GM18858 (cell line): ENCODE data around the gene PHPT1.
"Not testable (repeated sequence)": the region's sequence is repeated elsewhere in the genome, so short reads cannot be mapped to it uniquely, and the experiment has no call there.

ENCODE experiments used
- ATAC-seq: cut with Tn5 transposase; IDR thresholded peaks from one replicate; pipeline ENCODE4 v1.9.1; 2021; ENCODE audit not compliant: unreplicated experiment

The PHPT1 gene

DNA sequence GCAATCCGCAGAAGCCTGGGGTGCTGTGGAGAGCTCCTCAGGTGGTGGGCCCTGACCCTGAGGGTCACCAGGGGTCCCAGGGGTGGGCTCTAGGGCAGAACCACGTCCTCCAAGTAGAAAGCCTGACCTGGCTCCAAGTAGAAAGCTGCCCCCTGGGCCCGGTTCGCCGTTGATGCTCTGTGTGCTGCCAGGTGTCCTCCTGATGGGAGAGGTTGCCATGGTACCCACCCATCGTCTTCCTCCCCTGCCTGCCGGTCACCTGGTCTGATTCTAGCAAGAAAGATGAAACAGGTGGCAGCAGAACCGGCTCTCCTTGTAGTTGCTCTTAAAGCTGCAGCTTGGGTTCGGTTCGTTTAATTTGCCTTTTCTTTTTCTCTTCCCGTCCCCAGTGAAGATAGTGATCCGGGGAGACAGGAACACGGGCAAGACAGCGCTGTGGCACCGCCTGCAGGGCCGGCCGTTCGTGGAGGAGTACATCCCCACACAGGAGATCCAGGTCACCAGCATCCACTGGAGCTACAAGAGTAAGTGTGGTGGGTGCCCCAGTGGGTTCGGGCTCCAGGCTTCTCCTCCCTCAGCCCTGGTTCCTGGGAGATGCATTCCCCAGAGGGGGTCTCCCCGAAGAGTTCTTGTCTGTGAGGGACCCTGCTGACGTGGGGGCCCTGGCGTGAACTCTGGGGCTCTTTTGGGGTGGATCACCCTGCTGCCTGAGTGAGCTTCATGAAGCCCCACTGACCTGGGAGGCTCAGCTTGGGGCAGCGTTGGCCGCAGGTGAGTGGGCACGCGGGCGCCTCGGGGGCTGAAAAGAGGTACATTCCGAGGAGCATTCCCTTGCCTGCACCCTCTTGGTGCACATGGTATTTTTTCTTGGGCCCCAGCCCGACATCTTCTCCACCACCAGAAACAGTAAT, 25.8 kb upstream of the PHPT1 start:
- ATAC-seq = no peak

GRCh38 chr9:136824496-136825225, 24.5 kb upstream of the PHPT1 start:
- ATAC-seq = no peak

- ATAC-seq = no peak
Measured at GRCh38 chr9:136825295-136826187, 23.7 kb upstream of the PHPT1 start.

DNA sequence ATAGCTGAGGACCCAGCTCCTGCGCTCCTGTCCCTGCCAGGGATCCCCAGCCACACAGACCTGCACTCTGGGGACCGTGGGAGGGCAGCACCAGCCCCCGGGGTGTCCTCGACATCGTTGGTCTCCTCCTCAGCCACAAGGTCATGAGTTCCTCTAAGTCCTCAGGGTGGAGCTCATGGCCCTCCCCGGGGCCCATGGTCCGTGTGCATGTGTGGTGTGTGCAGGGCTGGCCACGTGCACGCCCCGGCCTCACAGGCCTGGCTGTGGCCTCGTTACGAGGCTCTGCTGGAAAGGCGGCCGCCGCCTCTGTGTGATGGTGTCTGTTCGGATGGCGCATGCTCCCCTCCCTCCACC, 23.0 kb upstream of the PHPT1 start:
- ATAC-seq = no peak

- ATAC-seq = no peak
Measured at GRCh38 chr9:136826703-136827582, 22.3 kb upstream of the PHPT1 start.

GRCh38 chr9:136827794-136828473, 21.3 kb upstream of the PHPT1 start:
- no peak for ATAC-seq

DNA sequence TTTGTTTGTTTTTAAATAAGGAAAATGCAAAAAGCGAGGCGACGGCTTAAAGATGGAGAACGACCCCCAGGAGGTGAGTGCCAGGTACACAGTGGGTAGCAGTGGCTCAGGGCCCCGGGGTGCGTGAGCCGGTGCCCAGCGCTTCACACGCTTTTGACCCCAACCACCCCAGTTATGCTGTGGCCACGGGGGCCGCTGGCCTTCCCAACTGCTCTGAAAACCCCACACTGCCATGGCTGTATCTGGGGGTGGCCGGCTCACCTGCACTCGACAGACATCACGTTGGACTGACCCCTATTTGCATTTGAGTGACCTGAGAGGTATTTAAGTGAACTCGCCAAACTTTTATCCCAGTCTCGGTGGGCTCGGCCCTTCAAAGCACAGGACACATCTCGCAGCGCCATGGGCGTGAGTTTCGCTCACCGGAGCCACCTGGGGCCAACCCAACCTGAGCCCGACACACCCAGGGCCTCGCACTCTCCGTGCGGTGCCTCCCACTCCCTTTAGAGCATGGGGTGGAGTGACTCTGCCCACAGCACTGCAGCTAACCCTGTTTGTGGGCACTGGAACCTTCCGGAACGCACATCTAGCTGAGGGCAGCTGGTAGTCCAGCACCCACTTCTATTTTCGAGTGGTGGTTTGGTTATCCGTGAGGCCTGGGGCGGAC, 20.6 kb upstream of the PHPT1 start:
- no peak for ATAC-seq

- no peak for ATAC-seq
Measured at GRCh38 chr9:136829412-136829811, 19.8 kb upstream of the PHPT1 start.

DNA sequence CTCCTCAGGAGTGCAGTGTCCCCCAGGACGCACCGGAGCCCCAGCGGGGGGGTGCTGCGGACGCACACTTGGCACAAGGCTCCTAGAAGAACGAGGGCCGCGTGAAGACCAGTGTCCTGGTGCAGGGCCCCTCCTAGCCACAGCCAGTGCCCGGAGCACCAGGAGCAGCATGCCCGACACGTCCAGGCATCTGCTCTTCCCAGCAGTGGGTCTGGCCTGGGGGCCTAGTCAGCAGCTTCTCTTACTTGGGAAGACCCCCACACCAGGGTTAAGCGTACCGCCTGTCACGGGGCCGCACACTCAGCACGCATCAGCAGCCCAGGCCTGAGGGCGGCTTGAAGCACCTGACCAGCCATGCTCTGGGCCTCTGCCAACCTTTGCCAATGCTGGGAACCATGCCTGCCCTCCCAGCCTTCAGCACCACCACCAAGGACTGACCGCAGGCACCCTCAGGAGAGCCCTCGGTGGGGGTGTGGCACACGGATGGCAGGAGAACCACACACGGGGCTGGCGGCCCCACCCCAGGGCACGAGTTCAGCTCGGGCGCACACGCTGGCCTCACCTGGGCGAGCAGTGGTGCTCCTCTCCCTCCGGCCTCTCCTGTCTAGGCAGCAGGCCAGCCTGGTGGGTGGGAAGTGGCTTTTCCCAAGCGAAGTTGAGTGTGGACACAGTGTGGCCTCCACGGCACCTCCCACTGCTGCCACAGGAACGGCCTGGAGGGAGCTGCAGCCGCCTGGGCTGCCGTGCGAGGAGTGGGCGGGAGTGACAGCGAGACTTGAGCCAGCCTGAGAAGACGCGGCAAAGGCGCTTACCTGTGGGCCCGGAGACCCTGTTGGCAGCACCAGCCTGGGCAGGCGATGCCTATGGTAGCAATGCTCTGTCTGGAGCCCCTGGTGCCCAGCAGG, 19.0 kb upstream of the PHPT1 start:
- no peak for ATAC-seq

GRCh38 chr9:136831002-136831719, 18.0 kb upstream of the PHPT1 start:
- no peak for ATAC-seq

GRCh38 chr9:136831720-136832104, 17.5 kb upstream of the PHPT1 start:
- ATAC-seq = no peak

DNA sequence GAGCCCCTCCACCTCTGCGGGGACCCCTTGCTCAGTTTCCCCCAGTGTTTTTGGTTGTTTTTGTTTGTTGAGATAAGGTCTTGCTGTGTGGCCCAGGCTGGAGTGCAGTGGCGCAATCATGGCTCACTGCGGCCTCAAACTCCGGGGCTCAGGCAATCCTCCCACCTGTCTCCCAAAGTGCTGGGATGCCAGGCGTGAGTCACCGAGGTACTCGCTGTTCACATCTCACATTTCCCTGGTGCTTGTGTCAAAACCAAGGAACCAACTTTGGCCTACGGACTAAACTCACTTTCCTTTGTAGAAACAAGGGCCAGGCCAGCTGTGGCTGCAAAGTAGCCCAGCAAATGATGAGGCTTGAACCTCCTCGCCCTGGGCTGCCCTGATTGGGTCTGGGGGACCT, 16.6 kb upstream of the PHPT1 start:
- no peak for ATAC-seq

DNA sequence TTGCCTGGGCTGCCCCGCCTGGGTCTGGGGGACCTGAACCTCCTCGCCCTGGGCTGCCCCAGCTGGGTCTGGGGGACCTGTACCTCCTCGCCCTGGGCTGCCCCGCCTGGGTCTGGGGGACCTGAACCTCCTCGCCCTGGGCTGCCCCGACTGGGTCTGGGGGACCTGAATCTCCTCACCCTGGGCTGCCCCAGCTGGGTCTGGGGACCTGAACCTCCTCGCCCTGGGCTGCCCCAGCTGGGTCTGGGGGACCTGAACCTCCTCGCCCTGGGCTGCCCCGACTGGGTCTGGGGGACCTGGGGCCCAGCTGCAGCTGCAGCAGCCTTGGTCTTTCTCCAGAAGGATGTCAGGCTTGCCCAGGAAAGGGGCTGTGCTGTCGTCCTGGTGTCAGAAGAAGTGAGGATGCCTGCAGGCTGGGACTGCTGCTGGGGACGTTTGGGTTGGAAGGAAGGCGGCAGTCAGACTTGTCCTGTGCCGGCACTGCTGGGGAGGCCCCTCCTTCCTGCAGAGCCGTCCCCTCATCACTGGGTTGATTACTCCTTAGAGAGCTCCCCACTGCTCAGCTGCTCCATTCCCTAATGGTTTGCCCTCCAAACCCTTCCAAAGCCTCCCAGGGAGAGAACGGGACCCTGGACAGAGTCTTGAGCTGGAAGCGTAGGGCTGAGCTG, 15.7 kb upstream of the PHPT1 start:
- ATAC-seq = not testable (repeated sequence)

DNA sequence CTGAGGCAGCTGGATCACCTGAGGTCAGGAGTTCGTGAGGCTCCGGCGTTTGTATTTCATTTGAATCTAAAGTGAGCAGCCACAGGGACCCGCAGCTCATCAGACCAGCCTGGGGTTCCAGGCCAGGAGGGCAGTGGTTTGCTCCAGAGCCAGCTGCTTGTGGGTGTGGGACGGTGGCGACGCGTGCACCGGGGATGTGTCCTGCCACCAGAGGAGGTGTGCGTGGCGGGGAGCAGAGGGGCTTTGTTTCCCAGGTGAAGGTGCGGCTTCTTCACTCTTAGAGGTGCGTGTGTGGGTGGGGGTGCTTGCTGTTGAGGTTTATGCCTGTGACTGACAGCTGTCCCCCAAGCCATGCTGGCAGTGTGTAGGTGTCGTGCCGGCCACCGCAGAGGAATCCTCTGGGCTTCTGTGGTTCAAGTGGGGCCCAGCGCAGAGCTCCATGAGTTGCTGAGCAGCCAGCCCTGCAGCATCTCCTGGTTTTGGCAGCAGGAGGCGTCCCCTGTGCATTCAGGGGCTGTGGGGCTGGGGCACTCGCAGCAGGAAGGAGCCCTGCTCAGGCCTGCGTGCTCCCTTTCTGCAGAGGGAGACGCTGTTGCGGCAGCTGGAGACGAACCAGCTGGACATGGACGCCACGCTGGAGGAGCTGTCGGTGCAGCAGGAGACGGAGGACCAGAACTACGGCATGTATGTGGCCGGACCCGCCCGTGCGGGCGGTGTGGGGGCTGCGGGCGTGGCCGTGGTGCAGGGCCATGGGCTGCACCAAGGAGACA, 13.9 kb upstream of the PHPT1 start:
- ATAC-seq = no peak

- no peak for ATAC-seq
Measured at GRCh38 chr9:136835932-136836904, 13.0 kb upstream of the PHPT1 start.
